ENCODE measurements around the gene PDXDC1. TPM values are rescaled to one million over a fixed set of nuclear protein-coding genes. Genes with fewer than 3 reads are reported as not detected.
"Not testable (repeated sequence)": the region's sequence is repeated elsewhere in the genome, so short reads cannot be mapped to it uniquely, and the experiment has no call there.

The PDXDC1 gene
- total RNA-seq, 2 donors from 2014 or later, result 163 to 202 TPM

DNA sequence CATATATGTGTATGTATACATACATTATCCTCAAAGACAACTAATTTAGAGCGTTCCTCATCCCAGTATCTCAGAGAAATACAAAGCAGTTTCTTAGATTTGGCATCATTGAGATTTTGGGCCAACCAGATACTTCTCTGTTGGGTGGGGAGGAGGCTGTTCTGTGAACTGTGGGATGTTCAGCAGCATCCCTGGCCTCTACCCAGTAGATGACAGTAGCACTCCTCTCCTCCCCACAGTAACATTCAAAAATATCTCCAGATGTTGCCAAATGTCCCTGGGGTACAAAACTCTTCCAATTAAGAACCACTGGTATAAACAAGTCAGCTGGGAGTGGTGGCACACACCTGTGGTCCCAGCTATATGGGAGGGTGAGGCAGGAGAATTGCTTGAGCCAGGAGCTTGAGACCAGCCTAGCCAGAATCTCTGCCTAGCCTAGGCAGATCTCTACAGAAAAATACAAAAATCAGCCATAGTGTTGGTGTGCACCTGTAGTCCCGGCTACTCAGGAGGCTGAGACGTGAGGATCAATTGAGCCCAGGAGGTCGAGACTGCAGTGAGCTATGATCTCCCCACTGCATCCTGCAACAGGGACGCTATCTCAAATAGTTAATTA, 125.7 kb downstream of the PDXDC1 start:
- DNase-seq; H3K9me3 ChIP-seq (ENCODE audit: control insufficient read depth, low read length); H3K36me3 Mint-ChIP-seq (ENCODE audit: low read depth); H3K4me3 Mint-ChIP-seq; H3K27ac Mint-ChIP-seq; H3K4me1 ChIP-seq (ENCODE audit: control insufficient read depth, insufficient read depth, low read length); H3K9ac ChIP-seq (ENCODE audit: extremely low read depth, low read length, poor library complexity, severe bottlenecking); H3K36me3 ChIP-seq (ENCODE audit: control insufficient read depth, insufficient read depth, low read length); H3K27me3 ChIP-seq (ENCODE audit: control insufficient read depth, insufficient read depth, low read length, poor library complexity, severe bottlenecking); H3K4me3 ChIP-seq (ENCODE audit: low read length); H3K9me3 Mint-ChIP-seq; H3K4me1 Mint-ChIP-seq; H3K27ac ChIP-seq (ENCODE audit: low read depth, low read length); H3K27me3 Mint-ChIP-seq (ENCODE audit: insufficient read depth): not testable (repeated sequence)
- WGBS, 2 experiments (ENCODE audit: insufficient coverage in 1 of 2, insufficient read length in 1 of 2), result 91 to 92% methylated on average over 3 of the region's 5 CpGs

DNA sequence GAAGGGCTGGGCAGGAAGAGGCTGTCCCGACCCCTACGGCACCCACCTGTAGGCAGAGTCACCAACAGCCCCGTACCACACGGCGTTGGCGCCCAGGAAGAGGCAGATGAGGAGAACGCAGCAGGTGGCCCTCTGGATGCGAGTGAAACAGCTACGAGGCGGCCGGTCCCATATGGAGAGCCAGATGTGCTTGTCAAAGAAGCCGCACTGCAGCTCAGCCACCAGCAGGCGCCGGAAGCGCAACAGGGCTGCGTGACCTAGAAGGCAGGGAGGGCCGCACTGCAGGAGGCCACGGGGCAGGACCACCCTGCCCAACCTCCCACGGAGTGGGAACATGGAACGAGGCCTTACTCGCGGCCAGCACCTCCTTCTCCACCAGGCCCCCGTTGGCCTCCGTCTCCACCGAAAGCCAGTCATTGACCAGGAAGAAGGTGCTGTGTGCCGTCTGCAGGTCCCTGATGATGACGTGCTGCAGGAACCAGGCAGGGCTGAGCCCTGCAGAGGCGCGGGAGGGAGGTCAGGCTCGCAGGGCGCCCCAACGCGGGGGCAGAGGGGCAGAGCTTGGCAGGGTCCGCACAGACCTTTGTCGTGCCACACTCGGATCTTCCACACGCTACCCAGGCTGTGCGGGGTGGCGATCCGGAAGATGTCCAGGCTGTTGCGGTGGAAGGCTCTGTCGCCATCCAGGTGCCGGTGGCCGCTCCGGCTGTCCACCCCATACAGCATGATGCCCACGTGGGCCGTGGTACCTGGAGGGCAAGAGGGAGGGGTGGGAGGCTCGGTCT, 153.0 kb downstream of the PDXDC1 start:
- not testable (repeated sequence) for H3K27me3 Mint-ChIP-seq (ENCODE audit: insufficient read depth); H3K36me3 ChIP-seq (ENCODE audit: control insufficient read depth, insufficient read depth, low read length); H3K36me3 Mint-ChIP-seq (ENCODE audit: low read depth); H3K4me3 ChIP-seq (ENCODE audit: low read length); H3K9ac ChIP-seq (ENCODE audit: extremely low read depth, low read length, poor library complexity, severe bottlenecking); H3K9me3 Mint-ChIP-seq; H3K27ac ChIP-seq (ENCODE audit: low read depth, low read length); H3K4me1 ChIP-seq (ENCODE audit: control insufficient read depth, insufficient read depth, low read length); H3K4me1 Mint-ChIP-seq; H3K4me3 Mint-ChIP-seq; DNase-seq; H3K27me3 ChIP-seq (ENCODE audit: control insufficient read depth, insufficient read depth, low read length, poor library complexity, severe bottlenecking); H3K9me3 ChIP-seq (ENCODE audit: control insufficient read depth, low read length); H3K27ac Mint-ChIP-seq
- 97% methylated on average over 16 of the region's 48 CpGs; no CpG with 5 or more reads in 1 of the 2 experiments for WGBS, 2 experiments (ENCODE audit: insufficient coverage in 1 of 2, insufficient read length in 1 of 2)

DNA sequence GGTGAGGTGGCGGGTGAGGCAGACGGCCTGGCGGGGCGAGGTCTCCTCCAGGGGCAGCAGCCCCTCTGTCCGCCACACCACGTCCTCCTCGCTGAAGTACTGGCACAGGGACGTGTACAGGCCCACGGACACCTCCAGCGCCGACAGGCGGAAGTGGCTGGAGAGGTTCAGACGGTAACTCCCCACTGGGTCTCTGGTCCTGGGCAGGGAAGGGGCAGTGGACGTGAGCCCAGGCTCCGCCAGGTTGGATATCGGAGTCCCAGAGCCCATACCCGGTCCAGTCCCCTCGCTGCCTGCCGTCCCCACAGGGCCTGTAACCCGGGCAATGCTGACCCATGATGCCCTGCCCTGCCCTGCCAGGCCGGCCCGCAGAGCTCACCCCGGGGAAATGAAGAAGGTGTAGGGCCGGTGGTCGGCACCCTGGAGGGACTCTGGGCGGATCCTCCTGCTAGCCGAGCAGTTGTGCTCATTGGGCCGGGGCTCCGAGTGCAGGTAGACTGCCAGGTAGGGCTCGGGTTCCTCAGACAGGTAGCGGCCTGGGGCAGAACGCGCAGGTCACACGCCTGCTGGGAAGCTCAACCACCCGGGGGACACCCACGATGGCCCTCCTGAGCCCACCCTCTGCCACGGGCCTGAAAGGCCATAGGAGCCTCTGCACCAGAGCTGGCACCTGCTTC, 155.6 kb downstream of the PDXDC1 start:
- H3K4me3 ChIP-seq (ENCODE audit: low read length); H3K27ac Mint-ChIP-seq; H3K9ac ChIP-seq (ENCODE audit: extremely low read depth, low read length, poor library complexity, severe bottlenecking); H3K4me1 ChIP-seq (ENCODE audit: control insufficient read depth, insufficient read depth, low read length); H3K27me3 Mint-ChIP-seq (ENCODE audit: insufficient read depth); H3K27me3 ChIP-seq (ENCODE audit: control insufficient read depth, insufficient read depth, low read length, poor library complexity, severe bottlenecking); H3K27ac ChIP-seq (ENCODE audit: low read depth, low read length); H3K9me3 ChIP-seq (ENCODE audit: control insufficient read depth, low read length); H3K9me3 Mint-ChIP-seq; H3K36me3 Mint-ChIP-seq (ENCODE audit: low read depth); H3K36me3 ChIP-seq (ENCODE audit: control insufficient read depth, insufficient read depth, low read length); H3K4me1 Mint-ChIP-seq; H3K4me3 Mint-ChIP-seq: not testable (repeated sequence)
- 94 to 95% methylated on average over 6 to 23 of the region's 37 CpGs for WGBS, 2 experiments (ENCODE audit: insufficient coverage in 1 of 2, insufficient read length in 1 of 2)
- peak; percentile 13 for DNase-seq

DNA sequence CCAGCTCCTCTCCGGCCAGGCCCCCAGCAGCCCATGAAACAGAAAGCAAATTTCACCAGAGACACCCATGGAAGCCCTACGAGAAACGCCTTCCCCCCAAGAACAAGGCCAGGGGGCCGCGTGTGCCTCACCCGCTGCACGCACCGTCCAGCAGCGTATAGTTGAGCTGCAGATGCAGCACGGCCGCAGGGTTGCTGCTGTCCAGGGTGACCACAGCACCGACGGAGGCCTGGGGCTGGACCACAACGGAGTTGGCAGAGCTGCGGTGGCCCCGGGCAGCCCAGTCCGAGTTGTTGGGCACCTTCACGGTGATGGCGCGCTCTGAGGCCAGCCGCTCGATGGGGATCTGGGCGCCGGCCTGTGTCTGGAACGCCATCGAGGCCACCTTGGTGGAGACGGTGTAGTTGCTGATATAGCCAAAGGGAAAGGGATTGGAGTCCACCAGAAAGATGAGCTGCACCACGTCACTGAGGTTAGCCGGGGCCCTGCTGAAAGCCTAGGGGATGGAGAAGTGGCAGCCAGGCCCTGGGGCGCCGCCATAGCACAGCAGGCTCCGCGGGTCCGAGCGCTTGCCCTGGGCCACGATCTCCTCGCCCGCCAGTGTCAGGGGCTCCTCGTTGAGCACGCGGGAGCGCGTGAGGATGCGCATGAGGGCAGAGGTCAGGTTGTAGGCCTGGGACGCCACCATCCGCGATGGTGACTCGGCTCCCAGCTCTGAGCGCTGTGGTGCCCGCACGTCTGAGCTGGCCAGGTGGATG, 156.3 kb downstream of the PDXDC1 start:
- not testable (repeated sequence) for H3K27me3 Mint-ChIP-seq (ENCODE audit: insufficient read depth); H3K27ac Mint-ChIP-seq; DNase-seq; H3K9me3 Mint-ChIP-seq; H3K27me3 ChIP-seq (ENCODE audit: control insufficient read depth, insufficient read depth, low read length, poor library complexity, severe bottlenecking); H3K27ac ChIP-seq (ENCODE audit: low read depth, low read length); H3K9ac ChIP-seq (ENCODE audit: extremely low read depth, low read length, poor library complexity, severe bottlenecking); H3K9me3 ChIP-seq (ENCODE audit: control insufficient read depth, low read length); H3K36me3 Mint-ChIP-seq (ENCODE audit: low read depth); H3K4me1 Mint-ChIP-seq; H3K36me3 ChIP-seq (ENCODE audit: control insufficient read depth, insufficient read depth, low read length); H3K4me3 ChIP-seq (ENCODE audit: low read length); H3K4me3 Mint-ChIP-seq; H3K4me1 ChIP-seq (ENCODE audit: control insufficient read depth, insufficient read depth, low read length)
- 94 to 96% methylated on average over 14 to 39 of the region's 51 CpGs for WGBS, 2 experiments (ENCODE audit: insufficient coverage in 1 of 2, insufficient read length in 1 of 2)

DNA sequence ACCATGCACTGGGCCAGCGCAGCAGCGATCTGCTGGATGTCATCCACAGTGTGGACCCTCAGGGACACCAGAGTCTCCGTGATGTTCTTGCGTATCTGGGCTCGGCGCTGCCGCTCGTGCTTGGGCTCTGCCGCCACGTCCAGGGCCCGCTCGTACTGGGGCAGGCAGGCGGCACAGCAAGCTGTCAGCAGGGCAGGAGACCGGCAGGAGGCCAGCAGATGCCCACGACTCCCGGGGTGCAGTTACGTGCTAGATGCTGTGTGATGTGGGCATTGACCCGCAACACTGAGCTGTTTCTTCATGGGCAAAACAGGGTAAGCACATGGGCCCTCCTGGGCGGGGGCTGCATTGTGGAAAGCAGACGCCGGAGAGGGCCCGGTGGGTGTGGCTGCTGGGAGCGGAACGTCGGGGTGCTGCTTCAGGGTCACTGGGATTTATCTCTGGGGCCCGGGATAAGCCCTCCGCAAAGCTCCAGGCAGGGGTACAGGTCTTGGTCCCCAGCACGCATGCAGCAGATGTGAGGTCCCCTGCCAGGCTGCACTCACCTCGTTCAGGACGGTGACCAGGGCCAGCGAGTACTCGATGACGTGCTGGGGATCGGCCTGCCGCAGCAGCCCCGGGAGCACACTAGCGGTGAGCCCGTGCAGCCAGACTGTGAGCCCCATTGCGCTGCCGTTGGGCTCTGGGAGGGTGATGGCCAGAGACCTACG, 158.0 kb downstream of the PDXDC1 start:
- H3K4me1 Mint-ChIP-seq; H3K27ac Mint-ChIP-seq; H3K27ac ChIP-seq (ENCODE audit: low read depth, low read length); H3K36me3 Mint-ChIP-seq (ENCODE audit: low read depth); H3K9me3 Mint-ChIP-seq; H3K36me3 ChIP-seq (ENCODE audit: control insufficient read depth, insufficient read depth, low read length); H3K9me3 ChIP-seq (ENCODE audit: control insufficient read depth, low read length); H3K4me1 ChIP-seq (ENCODE audit: control insufficient read depth, insufficient read depth, low read length); H3K27me3 ChIP-seq (ENCODE audit: control insufficient read depth, insufficient read depth, low read length, poor library complexity, severe bottlenecking); H3K27me3 Mint-ChIP-seq (ENCODE audit: insufficient read depth); H3K4me3 ChIP-seq (ENCODE audit: low read length); H3K9ac ChIP-seq (ENCODE audit: extremely low read depth, low read length, poor library complexity, severe bottlenecking); H3K4me3 Mint-ChIP-seq: not testable (repeated sequence)
- peak; percentile 20 for DNase-seq
- WGBS, 2 experiments (ENCODE audit: insufficient coverage in 1 of 2, insufficient read length in 1 of 2), result 91 to 95% methylated on average over 3 to 17 of the region's 41 CpGs

DNA sequence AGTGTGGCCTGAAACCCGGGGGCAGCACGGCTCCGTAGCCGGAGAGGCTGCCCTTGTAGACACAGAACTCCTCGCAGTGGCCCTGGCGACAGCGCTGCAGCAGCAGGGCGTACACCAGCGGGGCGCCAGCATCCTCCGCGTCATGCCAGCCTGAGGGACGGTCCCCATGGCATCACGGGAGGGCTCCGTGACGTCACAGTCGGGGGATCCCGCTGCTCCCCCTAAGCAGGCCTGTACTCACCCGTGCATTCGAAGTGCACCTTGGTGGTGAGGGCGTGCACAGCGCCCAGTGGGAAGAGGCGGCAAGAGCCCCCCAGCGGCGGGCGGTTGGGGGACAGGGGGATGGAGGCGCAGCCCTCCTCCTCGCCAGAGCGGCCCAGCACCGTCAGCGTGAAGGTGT, 158.7 kb downstream of the PDXDC1 start:
- H3K9me3 Mint-ChIP-seq; H3K4me3 ChIP-seq (ENCODE audit: low read length); H3K36me3 Mint-ChIP-seq (ENCODE audit: low read depth); H3K4me1 ChIP-seq (ENCODE audit: control insufficient read depth, insufficient read depth, low read length); H3K27me3 Mint-ChIP-seq (ENCODE audit: insufficient read depth); H3K4me3 Mint-ChIP-seq; H3K36me3 ChIP-seq (ENCODE audit: control insufficient read depth, insufficient read depth, low read length); H3K4me1 Mint-ChIP-seq; H3K9me3 ChIP-seq (ENCODE audit: control insufficient read depth, low read length); H3K27ac Mint-ChIP-seq; H3K27ac ChIP-seq (ENCODE audit: low read depth, low read length); H3K27me3 ChIP-seq (ENCODE audit: control insufficient read depth, insufficient read depth, low read length, poor library complexity, severe bottlenecking); H3K9ac ChIP-seq (ENCODE audit: extremely low read depth, low read length, poor library complexity, severe bottlenecking): not testable (repeated sequence)
- WGBS, 2 experiments (ENCODE audit: insufficient coverage in 1 of 2, insufficient read length in 1 of 2), result 98% methylated on average over 15 of the region's 31 CpGs; no CpG with 5 or more reads in 1 of the 2 experiments
- DNase-seq, result peak; percentile 7

All from endodermal cell (in vitro differentiated cells).